PC-3 (cell line): Measurements from ENCODE around the gene SHLD1.
"Not testable (repeated sequence)": the region's sequence is repeated elsewhere in the genome, so short reads cannot be mapped to it uniquely, and the experiment has no call there.

ENCODE experiments used
- CTCF ChIP-seq: fragments of 300-600 bp; sonication (generic); conservative IDR thresholded peaks from 2 replicates; pipeline ENCODE4 v1.5.1; 2017; ENCODE audit warnings: antibody characterized with exemption, low read depth, mild to moderate bottlenecking, low read length
- EZH2 ChIP-seq: fragments of 300-600 bp; sonication (generic); IDR thresholded peaks from one replicate; pipeline ENCODE4 v1.6.1; 2017; ENCODE audit warnings: antibody characterized with exemption, mild to moderate bottlenecking, low read length; ENCODE audit not compliant: unreplicated experiment

GRCh38 chr20:5725183-5725463 is 25.1 kb upstream of the SHLD1 start:
- not testable (repeated sequence) for TF ChIP-seq CTCF, EZH2
